K562 (cell line): ENCODE results near the gene MAP3K12.

Experiments used
- GABPA ChIP-seq: fragments of 200-800 bp; sonication (Bioruptor generic); conservative IDR thresholded peaks from 2 replicates; pipeline ENCODE4 v1.6.1; 2016; ENCODE audit warnings: low read depth, missing genetic modification characterization, missing compliant biosample characterization
- MAFF ChIP-seq: IDR thresholded peaks from 2 replicates; pipeline ENCODE4 v1.6.1; 2012; ENCODE audit warnings: low read length, improper control_type of control experiment
- RAD21 ChIP-seq, 2 experiments: fragments of 250-450 bp in 1 of 2; fragments of 450-650 bp in 1 of 2; sonication (Bioruptor Pico) in 1 of 2; formaldehyde crosslinking in 1 of 2; IDR thresholded peaks in 1 of 2; conservative IDR thresholded peaks in 1 of 2; 2 replicates each; pipeline versions ENCODE4 v1.4.0 to v1.8.0; 2020 to 2022; ENCODE audit warnings: mild to moderate bottlenecking in 2 of 2, moderate library complexity in 1 of 2
- SIRT6 ChIP-seq: IDR thresholded peaks from one replicate; pipeline ENCODE4 v1.6.1; 2012; ENCODE audit warnings: low read depth, mild to moderate bottlenecking, control low read depth, inconsistent platforms, low read length, moderate library complexity
- TARDBP ChIP-seq: fragments of 450-650 bp; IDR thresholded peaks from 2 replicates; pipeline ENCODE4 v1.6.1; 2016
- TGIF2 ChIP-seq: sonication (generic); formaldehyde crosslinking; IDR thresholded peaks from 2 replicates; pipeline ENCODE4 v1.8.1; 2022; ENCODE audit warnings: mild to moderate bottlenecking, missing genetic modification reagents, moderate library complexity
- ZNF507 ChIP-seq: conservative IDR thresholded peaks from 2 replicates; pipeline ENCODE4 v1.6.1; 2017; ENCODE audit warnings: missing genetic modification characterization, missing compliant biosample characterization
- ZNF77 ChIP-seq: fragments of 250-450 bp; sonication (Bioruptor Pico); IDR thresholded peaks from 2 replicates; pipeline ENCODE4 v1.5.0; 2020
- TF ChIP-seq, protein P1 (sequence below): sonication (generic); formaldehyde crosslinking; IDR thresholded peaks from 2 replicates; pipeline ENCODE4 v1.8.0; 2022; ENCODE audit warnings: missing genetic modification reagents, mild to moderate bottlenecking, moderate library complexity, borderline replicate concordance
- TF ChIP-seq, protein P2 (sequence below): sonication (generic); formaldehyde crosslinking; IDR thresholded peaks from 2 replicates; pipeline ENCODE4 v1.8.1; 2023; ENCODE audit warnings: mild to moderate bottlenecking, missing genetic modification reagents

DNA sequence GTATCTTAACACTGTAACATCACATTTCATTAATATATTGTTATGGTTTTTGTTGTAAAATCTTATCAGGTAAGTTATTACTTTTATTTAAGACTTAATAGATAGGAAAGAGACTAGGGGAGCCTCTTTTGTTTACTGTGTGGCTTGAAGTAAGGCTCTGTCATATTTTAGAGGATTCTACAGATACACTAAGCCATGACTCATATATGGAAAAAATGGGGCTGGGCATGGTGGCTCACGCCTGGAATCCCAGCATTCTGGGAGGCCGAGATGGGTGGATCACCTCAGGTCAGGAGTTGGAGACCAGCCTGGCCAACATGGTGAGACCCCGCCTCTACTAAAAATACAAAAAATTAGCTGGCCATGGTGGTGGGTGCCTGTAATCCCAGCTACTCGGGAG is 31.7 kb upstream of the MAP3K12 start:
- TF ChIP-seq, protein P1, sequence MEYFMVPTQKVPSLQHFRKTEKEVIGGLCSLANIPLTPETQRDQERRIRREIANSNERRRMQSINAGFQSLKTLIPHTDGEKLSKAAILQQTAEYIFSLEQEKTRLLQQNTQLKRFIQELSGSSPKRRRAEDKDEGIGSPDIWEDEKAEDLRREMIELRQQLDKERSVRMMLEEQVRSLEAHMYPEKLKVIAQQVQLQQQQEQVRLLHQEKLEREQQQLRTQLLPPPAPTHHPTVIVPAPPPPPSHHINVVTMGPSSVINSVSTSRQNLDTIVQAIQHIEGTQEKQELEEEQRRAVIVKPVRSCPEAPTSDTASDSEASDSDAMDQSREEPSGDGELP (CRISPR knock-in tag) = no peak
- TF ChIP-seq ZNF507 = no peak
- no peak for TF ChIP-seq ZNF77 (CRISPR knock-in tag)
- TF ChIP-seq, protein P2, sequence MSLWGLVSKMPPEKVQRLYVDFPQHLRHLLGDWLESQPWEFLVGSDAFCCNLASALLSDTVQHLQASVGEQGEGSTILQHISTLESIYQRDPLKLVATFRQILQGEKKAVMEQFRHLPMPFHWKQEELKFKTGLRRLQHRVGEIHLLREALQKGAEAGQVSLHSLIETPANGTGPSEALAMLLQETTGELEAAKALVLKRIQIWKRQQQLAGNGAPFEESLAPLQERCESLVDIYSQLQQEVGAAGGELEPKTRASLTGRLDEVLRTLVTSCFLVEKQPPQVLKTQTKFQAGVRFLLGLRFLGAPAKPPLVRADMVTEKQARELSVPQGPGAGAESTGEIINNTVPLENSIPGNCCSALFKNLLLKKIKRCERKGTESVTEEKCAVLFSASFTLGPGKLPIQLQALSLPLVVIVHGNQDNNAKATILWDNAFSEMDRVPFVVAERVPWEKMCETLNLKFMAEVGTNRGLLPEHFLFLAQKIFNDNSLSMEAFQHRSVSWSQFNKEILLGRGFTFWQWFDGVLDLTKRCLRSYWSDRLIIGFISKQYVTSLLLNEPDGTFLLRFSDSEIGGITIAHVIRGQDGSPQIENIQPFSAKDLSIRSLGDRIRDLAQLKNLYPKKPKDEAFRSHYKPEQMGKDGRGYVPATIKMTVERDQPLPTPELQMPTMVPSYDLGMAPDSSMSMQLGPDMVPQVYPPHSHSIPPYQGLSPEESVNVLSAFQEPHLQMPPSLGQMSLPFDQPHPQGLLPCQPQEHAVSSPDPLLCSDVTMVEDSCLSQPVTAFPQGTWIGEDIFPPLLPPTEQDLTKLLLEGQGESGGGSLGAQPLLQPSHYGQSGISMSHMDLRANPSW (CRISPR knock-in tag) = no peak
- TF ChIP-seq SIRT6 = no peak
- no peak for TF ChIP-seq MAFF
- no peak for TF ChIP-seq TARDBP
- TF ChIP-seq GABPA (tag) = no peak
- TF ChIP-seq TGIF2 (CRISPR knock-in tag) = no peak
- TF ChIP-seq RAD21 (CRISPR knock-in tag; conservative IDR thresholded peaks at IDR 0.05 in 1 of 2, IDR thresholded peaks at IDR 0.05 in 1 of 2) = no peak
